ENCODE measurements around the gene PIGA. TPM values are rescaled to one million over a fixed set of nuclear protein-coding genes. Genes with fewer than 3 reads are reported as not detected.

Gene PIGA
- total and polyA plus RNA-seq, 9 of the 15 experiments (the other 6 are each of a cell fraction or from before 2014, with no cell fraction given) = 14.8 to 36.9 (median 23.5) TPM

GRCh38 chrX:15335135-15336022, at the start of gene PIGA (continued):
- no peak for TF ChIP-seq HINFP (tag; conservative IDR thresholded peaks at IDR 0.05; ENCODE audit: low read depth)
- peak; percentile 57 for TF ChIP-seq DACH1 (IDR thresholded peaks at IDR 0.05; ENCODE audit: partially characterized antibody)
- no peak for TF ChIP-seq SMARCC2 (IDR thresholded peaks at IDR 0.05; ENCODE audit: low read depth)
- no peak for TF ChIP-seq ZNF232 (CRISPR knock-in tag; IDR thresholded peaks at IDR 0.05)
- peak; percentile 49; the same call in 1 of the 2 replicates for TF ChIP-seq BHLHE40 (IDR thresholded peaks at IDR 0.05; ENCODE audit: low read length)
- no peak for TF ChIP-seq ARID1B (IDR thresholded peaks at IDR 0.05)
- TF ChIP-seq CHD2 (IDR thresholded peaks at IDR 0.05; ENCODE audit: low read depth, low read length) = 0 out of 2 replicates have a peak, but pooled peaks have one; percentile 27
- TF ChIP-seq NR2C1 (IDR thresholded peaks at IDR 0.05) = peak; percentile 57; the same call in 1 of the 2 replicates
- TF ChIP-seq NR2C1 (tag; IDR thresholded peaks at IDR 0.05) = peak; percentile 63
- TF ChIP-seq ZNF79 (CRISPR knock-in tag; IDR thresholded peaks at IDR 0.05; ENCODE audit: low read depth) = no peak
- TF ChIP-seq HBP1 (CRISPR knock-in tag; IDR thresholded peaks at IDR 0.05) = no peak
- TF ChIP-seq MYC (IDR thresholded peaks at IDR 0.05; ENCODE audit: low read depth, low read length) = 0 out of 2 replicates have a peak, but pooled peaks have one; percentile 35
- no peak for TF ChIP-seq MYC (CRISPR knock-in tag; IDR thresholded peaks at IDR 0.05; ENCODE audit: borderline replicate concordance, low read depth)
- TF ChIP-seq USF2 (CRISPR knock-in tag; IDR thresholded peaks at IDR 0.05) = no peak
- no peak for TF ChIP-seq HOXB6 (CRISPR knock-in tag; IDR thresholded peaks at IDR 0.05; ENCODE audit: borderline replicate concordance)
- 0 out of 2 replicates have a peak, but pooled peaks have one; percentile 36 for TF ChIP-seq ZBTB43 (CRISPR knock-in tag; IDR thresholded peaks at IDR 0.05)
- peak; percentile 56 for TF ChIP-seq HCFC1 (IDR thresholded peaks at IDR 0.05; ENCODE audit: low read depth, low read length)
- no peak for TF ChIP-seq ZNF217 (CRISPR knock-in tag; IDR thresholded peaks at IDR 0.05)
- peak; percentile 81 for TF ChIP-seq MEIS2 (IDR thresholded peaks at IDR 0.05; ENCODE audit: partially characterized antibody)
- peak; percentile 50; the same call in 1 of the 2 replicates for TF ChIP-seq MXI1 (IDR thresholded peaks at IDR 0.05; ENCODE audit: low read depth, low read length)
- peak; percentile 81 for TF ChIP-seq NFYB (IDR thresholded peaks at IDR 0.05; ENCODE audit: extremely low read depth, insufficient read length)
- TF ChIP-seq CREB1 (IDR thresholded peaks at IDR 0.05) = peak; percentile 94
- TF ChIP-seq CREB1 (CRISPR knock-in tag; IDR thresholded peaks at IDR 0.05) = peak; percentile 88
